OCI-LY1 (cell line): Measurements from ENCODE around the gene PPIL3.

ENCODE experiments used
- H2AFZ ChIP-seq: fragments of 200-600 bp; sonication (generic), shearing (Covaris generic); 2 replicates; pipeline ENCODE4 v1.6.0; 2014; ENCODE audit warnings: antibody characterized with exemption, mild to moderate bottlenecking, low read length
- H3F3A ChIP-seq: fragments of 200-600 bp; sonication (generic), shearing (Covaris generic); 2 replicates; pipeline ENCODE4 v1.6.0; 2014; ENCODE audit warnings: mild to moderate bottlenecking, antibody characterized with exemption, low read length, moderate library complexity; ENCODE audit not compliant: insufficient read depth
- H3K27ac ChIP-seq: fragments of 200-600 bp; sonication (generic); 2 replicates; pipeline ENCODE4 v1.5.1; 2014; ENCODE audit warnings: low read length, mixed run types, mild to moderate bottlenecking, low read depth; ENCODE audit not compliant: poor library complexity, severe bottlenecking
- H3K27me3 ChIP-seq: fragments of 200-600 bp; sonication (generic); 2 replicates; pipeline ENCODE4 v1.6.0; 2014; ENCODE audit warnings: antibody characterized with exemption, mild to moderate bottlenecking, low read length, moderate library complexity; ENCODE audit not compliant: insufficient read depth
- H3K36me3 ChIP-seq: fragments of 200-600 bp; sonication (generic); 2 replicates; pipeline ENCODE4 v1.6.1; 2014; ENCODE audit warnings: mild to moderate bottlenecking, antibody characterized with exemption, low read length, moderate library complexity, mixed read lengths; ENCODE audit not compliant: insufficient read depth
- H3K4me1 ChIP-seq: fragments of 200-600 bp; sonication (generic); 2 replicates; pipeline ENCODE4 v1.5.1; 2014; ENCODE audit warnings: mild to moderate bottlenecking, low read length, moderate library complexity; ENCODE audit not compliant: insufficient read depth, severe bottlenecking
- H3K4me2 ChIP-seq: fragments of 200-600 bp; sonication (generic), shearing (Covaris generic); 2 replicates; pipeline ENCODE4 v1.6.1; 2014; ENCODE audit warnings: low read length
- H3K4me3 ChIP-seq: fragments of 200-600 bp; sonication (generic); 2 replicates; pipeline ENCODE4 v1.5.1; 2014; ENCODE audit warnings: low read length, low read depth, mild to moderate bottlenecking, mixed read lengths; ENCODE audit not compliant: poor library complexity, severe bottlenecking
- H3K79me2 ChIP-seq: fragments of 200-600 bp; shearing (Covaris generic); 2 replicates; pipeline ENCODE4 v1.6.1; 2016; ENCODE audit warnings: mixed run types, low read length, mixed read lengths; ENCODE audit not compliant: insufficient read depth
- H3K9ac ChIP-seq: fragments of 200-600 bp; sonication (generic), shearing (Covaris generic); 2 replicates; pipeline ENCODE4 v1.6.1; 2014; ENCODE audit warnings: mild to moderate bottlenecking, low read length, mixed read lengths
- H3K9me2 ChIP-seq: fragments of 200-600 bp; sonication (generic), shearing (Covaris generic); 2 replicates; pipeline ENCODE4 v1.6.1; 2014; ENCODE audit warnings: low read depth, mild to moderate bottlenecking, low read length, mixed read lengths
- H3K9me3 ChIP-seq: fragments of 200-600 bp; shearing (Covaris generic); 2 replicates; pipeline ENCODE4 v1.6.1; 2014; ENCODE audit warnings: low read length, mixed read lengths
- H4K20me1 ChIP-seq: fragments of 200-600 bp; sonication (generic), shearing (Covaris generic); 2 replicates; pipeline ENCODE4 v1.6.0; 2016; ENCODE audit warnings: mild to moderate bottlenecking, low read length; ENCODE audit not compliant: insufficient read depth
- EZH2 ChIP-seq: fragments of 200-600 bp; sonication (generic), shearing (Covaris generic); IDR thresholded peaks from 2 replicates; pipeline ENCODE4 v1.8.0; 2017; ENCODE audit warnings: borderline replicate concordance, mixed run types, mild to moderate bottlenecking, antibody characterized with exemption, low read length, moderate library complexity, mixed read lengths
- TF ChIP-seq, protein P1 (sequence below): fragments of 200-600 bp; sonication (generic), shearing (Covaris generic); IDR thresholded peaks from 2 replicates; pipeline ENCODE4 v1.5.1; 2017; ENCODE audit warnings: mild to moderate bottlenecking, antibody characterized with exemption, low read length, moderate library complexity, mixed read lengths

PPIL3 gene

GRCh38 chr2:200888704-200889625 is at the start of gene PPIL3, which contains the start of gene NIF3L1:
TSS of gene PPIL3 (minus strand) at chr2:200889077. CDS start at chr2:200887615, 1,462 bp downstream.
TSS of gene NIF3L1 (plus strand) at chr2:200889371. CDS start at chr2:200891944, 2,573 bp downstream.
- peak within 1 kb of the TSS; percentile 19 for H2AFZ ChIP-seq
- peak within 1 kb of the TSS; percentile 84 for H3K4me3 ChIP-seq
- H3K27me3 ChIP-seq: no peaks in the 10 kb centered on the region
- H3K79me2 ChIP-seq: peaks cover 27% of the 10 kb centered on the region
- no peaks in the 10 kb centered on the region for H3F3A ChIP-seq
- peaks cover 26% of the 10 kb centered on the region for H3K4me1 ChIP-seq
- peak within 1 kb of the TSS; percentile 81 for H3K4me2 ChIP-seq
- H3K36me3 ChIP-seq: peaks cover 28% of the 10 kb centered on the region
- peak within 1 kb of the TSS; percentile 86 for H3K9ac ChIP-seq
- H3K27ac ChIP-seq: peak within 1 kb of the TSS; percentile 95
- H3K9me2 ChIP-seq: no peaks in the 10 kb centered on the region
- H3K9me3 ChIP-seq: no peaks in the 10 kb centered on the region
- TF ChIP-seq, protein P1, sequence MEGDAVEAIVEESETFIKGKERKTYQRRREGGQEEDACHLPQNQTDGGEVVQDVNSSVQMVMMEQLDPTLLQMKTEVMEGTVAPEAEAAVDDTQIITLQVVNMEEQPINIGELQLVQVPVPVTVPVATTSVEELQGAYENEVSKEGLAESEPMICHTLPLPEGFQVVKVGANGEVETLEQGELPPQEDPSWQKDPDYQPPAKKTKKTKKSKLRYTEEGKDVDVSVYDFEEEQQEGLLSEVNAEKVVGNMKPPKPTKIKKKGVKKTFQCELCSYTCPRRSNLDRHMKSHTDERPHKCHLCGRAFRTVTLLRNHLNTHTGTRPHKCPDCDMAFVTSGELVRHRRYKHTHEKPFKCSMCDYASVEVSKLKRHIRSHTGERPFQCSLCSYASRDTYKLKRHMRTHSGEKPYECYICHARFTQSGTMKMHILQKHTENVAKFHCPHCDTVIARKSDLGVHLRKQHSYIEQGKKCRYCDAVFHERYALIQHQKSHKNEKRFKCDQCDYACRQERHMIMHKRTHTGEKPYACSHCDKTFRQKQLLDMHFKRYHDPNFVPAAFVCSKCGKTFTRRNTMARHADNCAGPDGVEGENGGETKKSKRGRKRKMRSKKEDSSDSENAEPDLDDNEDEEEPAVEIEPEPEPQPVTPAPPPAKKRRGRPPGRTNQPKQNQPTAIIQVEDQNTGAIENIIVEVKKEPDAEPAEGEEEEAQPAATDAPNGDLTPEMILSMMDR: 0 out of 2 replicates have a peak, but pooled peaks have one; percentile 8
- no peak for TF ChIP-seq EZH2
- H4K20me1 ChIP-seq: no peaks in the 10 kb centered on the region

- Histone ChIP-seq H3K27me3 (no peaks in the 10 kb centered on the region), H3K36me3 (peaks cover 58% of the 10 kb centered on the region), H3K27ac (no peak overlapping the region), H3K9me3 (no peaks in the 10 kb centered on the region), H3K9ac (no peak overlapping the region), H3K4me1 (no peaks in the 10 kb centered on the region), H3K4me3 (no peak overlapping the region), H2AFZ (no peak overlapping the region), H3K79me2 (no peaks in the 10 kb centered on the region), H3K9me2 (no peaks in the 10 kb centered on the region), H4K20me1 (no peaks in the 10 kb centered on the region), H3F3A (no peaks in the 10 kb centered on the region), H3K4me2 (no peak overlapping the region)
- TF ChIP-seq, protein P1: no peak
- TF ChIP-seq EZH2: no peak
Measured at GRCh38 chr2:200930947-200931626, 42.2 kb upstream of the PPIL3 start.

DNA sequence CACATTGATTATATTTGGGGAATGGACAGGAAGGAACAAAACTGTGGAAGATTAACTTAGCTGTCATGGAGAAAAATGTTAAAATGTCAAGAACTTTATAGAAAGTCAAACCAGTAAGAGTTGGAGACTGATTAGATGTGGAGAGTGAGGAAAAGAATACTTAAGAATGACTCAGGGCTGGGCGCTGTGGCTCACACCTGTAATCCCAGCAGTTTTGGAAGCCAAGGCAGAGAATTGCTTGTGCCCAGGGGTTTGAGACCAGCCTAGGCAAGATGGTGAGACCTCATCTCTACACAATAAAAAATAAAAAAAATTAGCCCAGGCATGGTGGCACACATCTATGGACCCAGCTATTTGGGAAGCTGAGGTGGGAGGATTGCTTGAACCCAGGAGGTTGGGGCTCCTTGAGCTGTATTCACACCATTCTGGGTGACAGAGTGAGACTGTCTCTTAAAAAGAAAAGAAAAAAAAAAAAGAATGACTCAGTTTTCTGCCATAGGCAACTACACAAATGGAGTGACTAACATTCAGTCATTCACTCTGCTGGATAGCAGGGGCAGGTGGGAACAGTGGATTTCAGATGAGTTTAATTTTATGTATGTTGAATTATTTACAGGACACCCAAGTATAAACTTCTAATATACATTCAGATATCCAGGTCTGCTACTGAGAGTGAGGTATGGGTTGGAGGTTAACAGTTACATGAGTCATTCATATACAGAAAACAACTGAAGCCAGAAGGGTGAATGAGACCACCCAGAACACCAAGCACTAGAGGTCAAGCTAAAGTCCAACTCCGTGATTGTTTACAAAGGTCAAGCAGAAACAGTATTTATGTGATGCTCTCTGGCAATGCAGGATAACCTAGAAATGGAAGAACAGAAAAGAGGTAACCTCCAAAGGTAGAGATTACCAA is 40.7 kb upstream of the PPIL3 start:
- Histone ChIP-seq H3K4me3 (no peak overlapping the region), H3K27ac (no peak overlapping the region), H3K9me2 (no peaks in the 10 kb centered on the region), H2AFZ (no peak overlapping the region), H3K4me2 (no peak overlapping the region), H4K20me1 (no peaks in the 10 kb centered on the region), H3K27me3 (no peaks in the 10 kb centered on the region), H3K4me1 (no peaks in the 10 kb centered on the region), H3K36me3 (peaks cover 60% of the 10 kb centered on the region), H3K9ac (no peak overlapping the region), H3F3A (no peaks in the 10 kb centered on the region), H3K9me3 (no peaks in the 10 kb centered on the region), H3K79me2 (no peaks in the 10 kb centered on the region)
- TF ChIP-seq, protein P1: no peak
- no peak for TF ChIP-seq EZH2
